Astrocyte (in vitro differentiated cells and primary cell): ENCODE measurements around the gene LAMA3.

ENCODE experiments used
- CTCF ChIP-seq: IDR thresholded peaks from 2 replicates; pipeline ENCODE4 v1.5.1; 2011; ENCODE audit warnings: low read depth, mild to moderate bottlenecking, inconsistent platforms, low read length, moderate library complexity; ENCODE audit not compliant: insufficient read depth
- EZH2 ChIP-seq: IDR thresholded peaks from 2 replicates; pipeline ENCODE4 v1.6.1; 2012; ENCODE audit warnings: mild to moderate bottlenecking, low read length, inconsistent platforms; ENCODE audit not compliant: insufficient read depth

GRCh38 chr18:23737578-23737977 lies 48.3 kb downstream of the LAMA3 start:
- TF ChIP-seq CTCF: no peak
- no peak for TF ChIP-seq EZH2
